K562 (cell line): ENCODE data around the gene MYL6B. TPM values are rescaled to one million over a fixed set of nuclear protein-coding genes. Genes with fewer than 3 reads are reported as not detected.

Source experiments
- ARID3B ChIP-seq: fragments of 250-450 bp; sonication (Bioruptor Pico); IDR thresholded peaks from 2 replicates; pipeline ENCODE4 v1.4.0; 2020; ENCODE audit warnings: borderline replicate concordance
- ARID4B ChIP-seq: sonication (generic); formaldehyde crosslinking; IDR thresholded peaks from 2 replicates; pipeline ENCODE4 v1.8.0; 2022; ENCODE audit warnings: mild to moderate bottlenecking, missing genetic modification reagents
- ATF3 ChIP-seq, 2 experiments: fragments of 450-650 bp in 1 of 2; sonication (generic) in 1 of 2; formaldehyde crosslinking in 1 of 2; IDR thresholded peaks in 1 of 2; conservative IDR thresholded peaks in 1 of 2; 2 replicates each; pipeline versions ENCODE4 v1.6.1 to v1.8.1; 2016 to 2023; ENCODE audit warnings: mild to moderate bottlenecking in 2 of 2, moderate library complexity in 2 of 2, inconsistent platforms in 1 of 2, missing genetic modification reagents in 1 of 2
- ATF7 ChIP-seq: fragments of 450-650 bp; IDR thresholded peaks from 2 replicates; pipeline ENCODE4 v1.7.1; 2014; ENCODE audit warnings: mild to moderate bottlenecking, moderate library complexity
- CEBPG ChIP-seq, 3 experiments: fragments of 200-800 bp in 1 of 3; sonication (Bioruptor generic) in 1 of 3; sonication (generic) in 1 of 3; formaldehyde crosslinking in 1 of 3; IDR thresholded peaks in 2 of 3; conservative IDR thresholded peaks in 1 of 3; 2 replicates each; pipeline versions ENCODE4 v1.6.1 to v1.8.0; 2016 to 2022; ENCODE audit warnings: missing compliant biosample characterization in 2 of 3, missing genetic modification characterization in 2 of 3, mild to moderate bottlenecking in 1 of 3, missing genetic modification reagents in 1 of 3
- CREB3 ChIP-seq: fragments of 450-650 bp; conservative IDR thresholded peaks from 2 replicates; pipeline ENCODE4 v1.6.1; 2016; ENCODE audit warnings: missing genetic modification characterization, low read depth, mild to moderate bottlenecking, missing compliant biosample characterization, moderate library complexity
- CREB3L1 ChIP-seq: fragments of 450-650 bp; IDR thresholded peaks from 2 replicates; pipeline ENCODE4 v1.6.1; 2014; ENCODE audit warnings: low read depth, mild to moderate bottlenecking, moderate library complexity, borderline replicate concordance
- ETV1 ChIP-seq: fragments of 450-650 bp; conservative IDR thresholded peaks from 2 replicates; pipeline ENCODE4 v1.6.1; 2016; ENCODE audit warnings: missing genetic modification characterization, control low read depth, low read depth, missing compliant biosample characterization
- JUN ChIP-seq, 2 experiments: sonication (generic) in 1 of 2; formaldehyde crosslinking in 1 of 2; IDR thresholded peaks; 2 replicates each; pipeline versions ENCODE4 v1.6.1 to v1.8.0; 2012 to 2022; ENCODE audit warnings: borderline replicate concordance in 2 of 2, mild to moderate bottlenecking in 2 of 2, improper control_type of control experiment in 1 of 2, low read depth in 1 of 2, low read length in 1 of 2, missing genetic modification reagents in 1 of 2
- KHSRP ChIP-seq: fragments of 450-650 bp; IDR thresholded peaks from 2 replicates; pipeline ENCODE4 v1.6.1; 2017
- PCBP2 ChIP-seq: fragments of 200-400 bp; formaldehyde crosslinking; IDR thresholded peaks from 2 replicates; pipeline ENCODE4 v1.6.1; 2018; ENCODE audit warnings: low read length, low read depth, mild to moderate bottlenecking, moderate library complexity; ENCODE audit not compliant: poor library complexity, severe bottlenecking
- RCOR1 ChIP-seq, 2 experiments: IDR thresholded peaks; 2 replicates each; pipeline ENCODE4 v1.6.1; 2012; ENCODE audit warnings: low read depth in 2 of 2, low read length in 2 of 2, borderline replicate concordance in 1 of 2, improper control_type of control experiment in 1 of 2
- TAF9B ChIP-seq: fragments of 450-650 bp; IDR thresholded peaks from 2 replicates; pipeline ENCODE4 v1.6.1; 2018; ENCODE audit warnings: mild to moderate bottlenecking; ENCODE audit not compliant: partially characterized antibody
- TCF7 ChIP-seq: sonication (generic); IDR thresholded peaks from 2 replicates; pipeline ENCODE4 v1.6.1; 2016; ENCODE audit warnings: antibody characterized with exemption, borderline replicate concordance
- XRCC5 ChIP-seq: fragments of 200-400 bp; formaldehyde crosslinking; IDR thresholded peaks from 2 replicates; pipeline ENCODE4 v1.6.1; 2017; ENCODE audit warnings: low read depth, mild to moderate bottlenecking, low read length
- ZNF583 ChIP-seq: fragments of 250-450 bp; sonication (Bioruptor Pico); IDR thresholded peaks from 2 replicates; pipeline ENCODE4 v1.4.0; 2020
- polyA plus RNA-seq, 8 experiments: library from polyadenylated mRNA; depleted of rRNA in 4 of 8; stranded (reverse) in 5 of 8; unstranded in 3 of 8; fragments of >200 nt; fragmentation: Nextera tagmentation in 2 of 8; fragmentation: Illumina TruSeq in 1 of 8; extraction: Ambion mirVana in 2 of 8; extraction: Trizol in 1 of 8; gene quantifications; 2 replicates each; pipeline versions ENCODE4 v1.2.1 to v1.2.3, GENCODE V29; 2011 to 2014; ENCODE audit warnings: inconsistent platforms in 1 of 8, missing spikeins in 1 of 8
- total RNA-seq, 7 experiments: library from RNA; depleted of rRNA in 6 of 7; stranded (reverse); fragments of >200 nt in 6 of 7; fragmentation: Illumina TruSeq in 2 of 7; extraction: Trizol in 2 of 7; gene quantifications; 2 replicates each; pipeline versions ENCODE4 v1.2.1 to v1.2.3, GENCODE V29; 2011 to 2021; ENCODE audit warnings: low replicate concordance in 1 of 7

Gene MYL6B
- total and polyA plus RNA-seq, 9 of the 15 experiments (the other 6 are each of a cell fraction or from before 2014, with no cell fraction given) = 42.8 to 77.3 (median 68.6) TPM

- TF ChIP-seq ATF3 (IDR thresholded peaks at IDR 0.05) (peak; percentile 86), ATF3 (CRISPR knock-in tag; conservative IDR thresholded peaks at IDR 0.05) (no peak), ETV1 (tag) (peak; percentile 79), TAF9B (peak; percentile 55), JUN (IDR thresholded peaks at IDR 0.05; ENCODE audit: borderline replicate concordance, low read depth, low read length) (peak; percentile 54; the same call in 1 of the 2 replicates), JUN (CRISPR knock-in tag; IDR thresholded peaks at IDR 0.05; ENCODE audit: borderline replicate concordance) (no peak), CREB3L1 (no peak), ARID4B (0 out of 2 replicates have a peak, but pooled peaks have one; percentile 47), XRCC5 (no peak), RCOR1 (IDR thresholded peaks at IDR 0.05; ENCODE audit: borderline replicate concordance in 1 of 2, low read depth in 2 of 2, low read length in 2 of 2) (peak in 1 of 2 experiments; percentile 91; a peak in 2 of 4 replicates), PCBP2 (no peak), ARID3B (CRISPR knock-in tag) (no peak), ZNF583 (CRISPR knock-in tag) (no peak), CEBPG (CRISPR knock-in tag; IDR thresholded peaks at IDR 0.05) (peak; percentile 80), CEBPG (tag; conservative IDR thresholded peaks at IDR 0.05 in 1 of 2, IDR thresholded peaks at IDR 0.05 in 1 of 2) (peak; percentile 80 to 87), TCF7 (no peak), ATF7 (peak; percentile 50), CREB3 (tag) (no peak), KHSRP (no peak)
Observed at GRCh38 chr12:56126732-56127239, 25.6 kb upstream of the MYL6B start (continued).
